Osteocyte (in vitro differentiated cells): ENCODE data around the gene APOBEC3B. TPM values are rescaled to one million over a fixed set of nuclear protein-coding genes. Genes with fewer than 3 reads are reported as not detected.
A peak's percentile ranks its signal among the peaks of the same experiment; 100 is the strongest.
"Not testable (repeated sequence)": the region's sequence is repeated elsewhere in the genome, so short reads cannot be mapped to it uniquely, and the experiment has no call there.

ENCODE experiments used
- DNase-seq: peaks from one replicate; pipeline ENCODE4 v3.0.0; 2021; ENCODE audit warnings: mixed read lengths; ENCODE audit not compliant: unreplicated experiment; ENCODE audit errors: extremely low spot score
- H3K27ac Mint-ChIP-seq: one replicate; pipeline ENCODE4 v1.8.0; 2021; ENCODE audit warnings: mild to moderate bottlenecking, mixed read lengths; ENCODE audit not compliant: unreplicated experiment
- H3K27me3 Mint-ChIP-seq: one replicate; pipeline ENCODE4 v1.8.0; 2021; ENCODE audit warnings: mixed read lengths; ENCODE audit not compliant: unreplicated experiment
- H3K36me3 Mint-ChIP-seq: one replicate; pipeline ENCODE4 v1.8.0; 2021; ENCODE audit warnings: mixed read lengths; ENCODE audit not compliant: unreplicated experiment
- H3K4me1 Mint-ChIP-seq: one replicate; pipeline ENCODE4 v1.8.0; 2021; ENCODE audit warnings: mixed read lengths; ENCODE audit not compliant: unreplicated experiment
- H3K4me3 Mint-ChIP-seq: one replicate; pipeline ENCODE4 v1.8.0; 2021; ENCODE audit warnings: mild to moderate bottlenecking, moderate library complexity, mixed read lengths; ENCODE audit not compliant: unreplicated experiment
- H3K9me3 Mint-ChIP-seq: one replicate; pipeline ENCODE4 v1.8.0; 2021; ENCODE audit warnings: mixed read lengths; ENCODE audit not compliant: unreplicated experiment
- CTCF ChIP-seq: fragments of 200-600 bp; sonication (generic); IDR thresholded peaks from 2 replicates; pipeline ENCODE4 v1.5.0; 2021; ENCODE audit warnings: antibody characterized with exemption, mild to moderate bottlenecking, moderate library complexity
- total RNA-seq: library from RNA; stranded (reverse); gene quantifications from 2 replicates; pipeline ENCODE4 v1.2.1, GENCODE V29; 2021

The APOBEC3B gene
- total RNA-seq, 1 donor from 2014 or later: 4.2 TPM

DNA sequence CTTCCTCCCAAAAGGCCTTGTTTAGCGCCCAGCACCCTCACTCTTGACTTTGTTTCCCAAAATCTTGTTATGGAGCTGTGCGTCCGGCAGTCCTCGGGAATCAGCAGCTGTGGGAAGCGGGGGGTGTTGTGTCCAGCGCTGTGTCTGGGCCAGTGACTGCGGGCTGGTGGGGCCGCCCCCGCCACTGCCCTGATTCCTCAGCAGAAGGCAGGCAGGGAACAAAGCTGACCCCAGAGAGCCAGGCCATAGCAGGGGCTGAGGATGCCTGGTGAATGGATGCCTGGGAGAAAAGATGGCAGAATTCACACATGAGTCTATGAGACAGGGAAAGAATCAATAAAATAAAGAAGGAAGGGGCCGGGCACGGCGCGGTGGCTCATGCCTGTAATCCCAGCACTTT lies 34.4 kb downstream of the APOBEC3B start:
- Mint-ChIP-seq H3K36me3 (peaks cover 3% of the 10 kb centered on the region), H3K4me1 (peaks cover 37% of the 10 kb centered on the region), H3K27ac (no peak overlapping the region), H3K9me3 (no peaks in the 10 kb centered on the region), H3K4me3 (peak overlapping the region; percentile 10), H3K27me3 (no peaks in the 10 kb centered on the region)
- no peak for TF ChIP-seq CTCF
- no peak for DNase-seq

GRCh38 chr22:39017596-39018365 lies 35.6 kb downstream of the APOBEC3B start:
- H3K36me3 Mint-ChIP-seq: peaks cover 3% of the 10 kb centered on the region
- H3K9me3 Mint-ChIP-seq: no peaks in the 10 kb centered on the region
- H3K27ac Mint-ChIP-seq: no peak overlapping the region
- H3K4me3 Mint-ChIP-seq: no peak overlapping the region
- no peak for DNase-seq
- no peaks in the 10 kb centered on the region for H3K27me3 Mint-ChIP-seq
- TF ChIP-seq CTCF: no peak
- H3K4me1 Mint-ChIP-seq: peaks cover 44% of the 10 kb centered on the region

GRCh38 chr22:39020021-39020651 lies 38.0 kb downstream of the APOBEC3B start:
- not testable (repeated sequence) for DNase-seq, H3K36me3 Mint-ChIP-seq, H3K9me3 Mint-ChIP-seq, H3K27me3 Mint-ChIP-seq
- Mint-ChIP-seq H3K4me1 (peaks cover 30% of the 10 kb centered on the region), H3K27ac (peak overlapping the region; percentile 86), H3K4me3 (peak overlapping the region; percentile 67)

DNA sequence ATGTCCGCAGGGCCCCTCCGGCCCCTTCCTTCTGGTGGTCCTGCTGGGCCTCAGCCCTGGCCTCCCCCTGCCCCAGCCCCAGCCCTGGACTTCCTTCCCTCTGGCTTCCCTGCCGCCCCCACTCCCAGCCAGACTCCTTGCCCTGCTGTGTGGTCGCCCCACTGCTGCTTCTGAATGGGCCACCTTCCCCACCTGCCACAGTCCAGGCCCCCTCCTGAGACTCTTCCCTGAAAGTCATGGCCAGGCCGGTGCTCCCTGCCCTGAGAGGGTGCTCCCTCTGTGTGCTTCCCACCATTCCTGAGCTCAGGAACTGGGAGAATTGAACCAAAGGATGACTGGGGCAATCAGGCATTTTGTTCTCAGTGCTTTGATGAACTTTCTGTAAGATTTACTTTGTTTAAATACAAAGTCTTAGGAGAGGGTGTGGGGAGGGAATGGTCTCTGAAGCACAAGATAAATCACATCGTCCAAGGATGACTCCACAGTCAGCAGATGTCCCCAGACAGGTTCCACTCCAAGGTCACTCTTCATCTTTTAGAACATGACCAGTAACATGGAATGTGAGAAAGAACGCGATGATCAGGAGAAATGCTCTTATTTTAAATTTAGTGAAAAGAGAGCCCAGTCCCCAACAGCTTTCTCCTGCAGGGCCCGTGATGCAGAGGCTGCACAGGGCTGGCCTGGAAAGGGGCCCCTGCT lies 39.6 kb downstream of the APOBEC3B start:
- Mint-ChIP-seq H3K4me1 (peaks cover 27% of the 10 kb centered on the region), H3K27ac (peak overlapping the region; percentile 86), H3K4me3 (peak overlapping the region; percentile 67), H3K27me3 (no peaks in the 10 kb centered on the region), H3K9me3 (no peaks in the 10 kb centered on the region), H3K36me3 (peaks cover 5% of the 10 kb centered on the region)
- no peak for DNase-seq
- TF ChIP-seq CTCF: no peak

DNA sequence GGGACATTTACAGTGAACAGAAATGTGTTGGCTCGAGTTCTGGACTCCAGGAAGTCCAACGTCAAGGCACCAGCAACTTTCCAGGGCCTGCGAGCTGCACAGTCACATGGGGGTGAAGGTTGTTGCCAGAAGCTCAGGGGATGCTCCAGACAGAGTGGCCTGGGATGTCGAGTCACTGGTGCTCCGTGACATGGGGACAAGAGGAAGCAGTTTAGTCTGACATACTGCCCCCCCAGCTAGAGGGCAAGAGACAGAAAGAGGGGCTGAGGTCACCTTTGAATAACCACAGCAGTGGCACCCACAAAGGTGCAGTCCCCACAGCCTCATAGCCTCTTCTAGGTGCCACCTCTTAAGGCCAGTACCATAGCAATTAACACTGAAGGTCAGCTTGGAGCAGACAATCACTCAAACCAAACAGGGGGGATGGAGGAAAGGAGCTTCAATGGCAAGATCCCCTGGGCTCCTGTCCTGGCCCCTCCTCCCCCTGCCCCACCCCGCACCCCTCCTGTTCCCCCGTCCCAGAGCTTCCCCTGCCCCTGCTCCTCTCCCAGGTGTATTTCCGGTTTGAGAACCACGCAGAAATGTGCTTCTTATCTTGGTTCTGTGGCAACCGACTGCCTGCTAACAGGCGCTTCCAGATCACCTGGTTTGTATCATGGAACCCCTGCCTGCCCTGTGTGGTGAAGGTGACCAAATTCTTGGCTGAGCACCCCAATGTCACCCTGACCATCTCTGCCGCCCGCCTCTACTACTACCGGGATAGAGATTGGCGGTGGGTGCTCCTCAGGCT lies 42.6 kb downstream of the APOBEC3B start:
- Mint-ChIP-seq H3K27ac (no peak overlapping the region), H3K4me1 (peaks cover 20% of the 10 kb centered on the region), H3K27me3 (no peaks in the 10 kb centered on the region), H3K4me3 (no peak overlapping the region), H3K36me3 (peaks cover 2% of the 10 kb centered on the region), H3K9me3 (no peaks in the 10 kb centered on the region)
- DNase-seq: no peak
- TF ChIP-seq CTCF: no peak
